HG03469 (cell line): Measurements from ENCODE around the gene PCSK2.

Source experiments
- ATAC-seq: cut with Tn5 transposase; IDR thresholded peaks from one replicate; pipeline ENCODE4 v1.9.1; 2021; ENCODE audit warnings: mild to moderate bottlenecking, moderate library complexity, moderate number of reproducible peaks; ENCODE audit not compliant: unreplicated experiment

PCSK2 gene

GRCh38 chr20:17327185-17328148 is 100.6 kb downstream of the PCSK2 start:
- no peak for ATAC-seq

DNA sequence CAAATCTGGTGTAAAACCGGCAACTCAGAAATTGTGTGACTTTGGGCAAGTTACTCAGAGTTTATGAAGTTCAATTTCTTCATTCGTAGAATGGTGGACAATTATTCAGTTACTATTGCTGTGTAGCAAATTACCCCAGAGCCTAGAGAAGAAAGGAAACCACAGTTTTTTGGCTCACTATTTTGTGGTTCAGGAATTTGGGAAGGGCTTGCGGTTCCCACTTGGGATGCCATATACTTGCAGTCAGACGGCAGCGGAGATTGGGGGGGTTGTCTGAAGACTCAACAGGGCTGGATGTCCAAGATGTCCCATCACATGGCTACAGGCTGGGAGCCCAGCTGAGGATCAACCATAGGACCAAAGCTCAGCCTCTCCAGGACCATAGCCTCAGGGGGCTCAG is 108.1 kb downstream of the PCSK2 start:
- ATAC-seq = no peak

GRCh38 chr20:17339000-17339399 is 112.2 kb downstream of the PCSK2 start:
- no peak for ATAC-seq

DNA sequence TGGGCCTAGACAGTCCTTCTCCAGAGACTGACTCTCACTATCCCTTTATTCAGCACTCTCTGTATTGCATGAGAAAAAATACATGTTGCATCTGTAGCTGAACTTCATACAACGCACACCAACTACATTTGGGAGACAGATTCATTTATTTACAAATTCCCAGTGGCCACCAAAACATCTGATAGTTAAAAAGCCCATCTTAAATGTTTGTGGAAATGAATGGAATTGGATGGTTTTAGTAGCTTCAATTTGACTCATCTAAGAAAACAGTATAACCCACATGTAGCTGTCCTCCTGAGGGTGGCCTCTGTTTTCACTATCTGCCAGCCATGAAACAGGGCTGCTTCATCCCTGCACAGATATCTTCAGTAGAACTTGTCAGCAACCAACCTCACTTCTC is 116.3 kb downstream of the PCSK2 start:
- ATAC-seq = no peak

- no peak for ATAC-seq
Measured at GRCh38 chr20:17343656-17344452, 117.0 kb downstream of the PCSK2 start.

GRCh38 chr20:17344790-17345189 is 118.0 kb downstream of the PCSK2 start:
- ATAC-seq = no peak

DNA sequence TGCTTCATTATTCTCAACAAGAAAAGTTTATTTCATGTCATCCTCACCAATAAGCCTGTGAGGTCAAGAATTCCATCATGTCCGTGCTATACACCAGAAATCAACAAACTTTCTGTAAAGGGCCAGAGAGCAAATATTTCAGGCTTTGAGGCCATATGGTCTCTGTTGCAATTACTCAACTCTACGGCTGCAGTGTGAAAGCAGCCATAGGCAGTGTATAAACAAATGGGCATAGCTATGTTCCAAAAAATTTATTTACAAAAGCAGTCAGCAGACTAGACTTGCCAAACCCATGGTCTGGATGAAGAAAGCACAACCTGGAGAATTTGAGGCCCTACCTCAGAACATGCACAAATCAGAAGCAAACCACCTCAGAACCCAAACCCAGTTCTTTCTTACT is 118.5 kb downstream of the PCSK2 start:
- ATAC-seq = no peak

DNA sequence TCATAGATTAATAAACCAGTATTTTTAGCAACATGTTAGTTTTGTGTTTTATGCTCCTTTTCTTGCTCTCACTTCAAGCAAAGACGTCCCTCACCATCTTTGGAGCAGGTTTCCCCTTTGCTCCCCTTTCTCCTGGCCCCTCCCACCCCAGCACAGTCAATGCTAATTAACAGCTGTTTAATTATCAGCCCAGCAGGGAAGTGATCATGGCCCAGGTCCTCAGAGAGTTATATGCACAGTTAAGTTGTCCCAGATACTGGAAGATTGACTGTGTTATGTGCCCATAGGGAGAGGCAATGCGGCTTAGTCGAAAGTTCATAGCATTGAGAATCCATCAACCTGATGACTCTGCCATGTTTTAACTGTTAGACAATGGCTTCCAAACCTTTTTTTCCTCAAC is 123.5 kb downstream of the PCSK2 start:
- ATAC-seq = no peak

- ATAC-seq = no peak
Measured at GRCh38 chr20:17357238-17357637, 130.4 kb downstream of the PCSK2 start.

DNA sequence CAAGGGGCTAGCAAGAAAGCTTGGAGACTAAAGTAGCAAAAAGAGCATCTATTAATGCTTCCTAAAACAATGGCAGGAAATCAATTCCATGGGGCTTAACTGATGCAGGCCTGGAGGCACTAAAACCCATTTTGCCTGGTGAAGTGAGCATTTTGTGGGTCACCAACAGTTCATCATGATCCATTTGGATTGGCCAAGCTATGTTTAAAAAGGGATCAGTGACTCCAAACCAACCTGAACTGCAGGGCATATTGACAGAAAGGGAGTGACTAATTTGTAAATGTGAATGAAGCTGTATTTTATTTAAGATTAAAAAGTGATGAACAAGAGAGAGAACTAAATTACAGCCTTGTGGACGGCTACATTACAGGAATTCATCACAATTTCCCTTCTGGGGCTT is 132.0 kb downstream of the PCSK2 start:
- ATAC-seq = no peak

GRCh38 chr20:17364681-17365080 is 137.8 kb downstream of the PCSK2 start:
- no peak for ATAC-seq

DNA sequence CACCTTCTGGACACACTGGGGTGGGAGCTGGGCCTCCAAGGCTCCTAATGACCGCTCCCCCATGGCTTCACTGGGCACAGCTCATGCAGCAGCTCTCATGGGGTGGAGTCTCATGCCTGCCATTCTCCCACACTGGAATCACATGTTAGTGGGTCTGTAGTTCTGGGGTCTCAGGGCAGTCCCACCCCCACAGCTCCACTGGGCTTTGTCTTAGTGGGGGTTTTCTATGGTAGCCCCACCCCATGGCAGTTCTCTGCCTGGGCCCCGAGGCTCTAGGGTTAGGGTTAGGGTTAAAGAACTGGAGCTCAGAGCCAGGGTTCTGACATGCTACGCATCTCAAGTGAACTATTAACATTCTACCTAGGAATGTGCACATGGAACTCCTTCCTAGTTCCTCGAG is 139.0 kb downstream of the PCSK2 start:
- ATAC-seq = no peak

DNA sequence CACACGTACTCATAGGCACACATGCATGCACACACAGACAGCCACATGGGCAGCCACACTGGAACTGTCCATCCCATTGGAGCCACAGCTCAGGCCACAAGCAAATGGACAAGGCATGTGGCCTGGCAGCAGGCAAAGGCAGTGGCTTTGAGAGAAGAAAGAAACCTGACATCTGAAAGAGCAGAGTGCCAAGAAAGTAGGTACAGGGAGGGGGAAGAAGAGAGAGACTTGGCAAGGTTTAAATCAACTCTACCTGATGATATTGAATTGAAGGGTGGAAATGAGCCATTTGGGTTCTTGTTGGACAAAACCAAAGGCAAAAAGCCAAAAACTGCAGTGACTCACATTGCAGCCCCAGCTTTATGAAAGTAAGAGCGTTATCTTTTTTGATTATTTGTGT is 142.7 kb downstream of the PCSK2 start:
- no peak for ATAC-seq

- ATAC-seq = no peak
Measured at GRCh38 chr20:17372806-17373440, 146.1 kb downstream of the PCSK2 start.

GRCh38 chr20:17374086-17374485 is 147.2 kb downstream of the PCSK2 start:
- ATAC-seq = no peak

DNA sequence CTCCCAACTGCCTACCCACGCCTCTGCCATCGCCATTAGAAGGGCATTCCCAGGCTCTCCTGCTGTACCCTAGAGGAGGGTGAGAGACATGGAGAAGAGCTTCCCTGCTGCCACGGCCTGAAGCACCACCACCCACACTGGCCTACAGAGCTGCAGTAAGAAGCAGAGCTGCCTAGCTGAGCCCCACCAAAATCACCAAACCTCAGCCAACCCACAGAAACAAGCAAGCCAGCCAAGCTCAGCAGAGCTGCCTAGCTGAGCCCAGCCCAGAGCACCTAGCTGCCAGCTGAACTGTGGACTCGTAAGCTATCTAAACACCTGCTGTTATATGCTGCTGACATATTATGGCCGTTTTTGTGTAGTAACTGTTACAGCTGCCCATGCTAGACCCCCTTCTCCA is 149.2 kb downstream of the PCSK2 start:
- ATAC-seq = no peak

- no peak for ATAC-seq
Measured at GRCh38 chr20:17377231-17377630, 150.4 kb downstream of the PCSK2 start.

DNA sequence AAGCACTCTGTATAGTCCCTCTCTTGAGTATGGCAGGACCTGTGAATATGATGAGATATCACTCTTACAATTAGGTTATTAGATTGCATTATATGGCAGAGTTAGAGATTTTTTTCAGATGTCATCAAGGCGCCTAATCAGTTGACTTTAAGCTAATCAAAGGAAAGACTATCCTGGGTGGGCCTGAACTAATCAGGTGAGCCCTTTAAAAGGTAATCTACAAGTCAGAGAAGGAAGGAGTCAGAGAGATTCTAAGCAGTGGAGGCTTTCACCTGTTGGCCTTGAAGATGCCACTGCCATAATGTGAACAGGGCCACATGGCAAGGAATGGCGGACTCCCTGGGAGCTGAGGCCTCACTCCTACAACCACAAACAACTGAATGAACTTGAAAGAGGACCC is 152.8 kb downstream of the PCSK2 start:
- no peak for ATAC-seq

DNA sequence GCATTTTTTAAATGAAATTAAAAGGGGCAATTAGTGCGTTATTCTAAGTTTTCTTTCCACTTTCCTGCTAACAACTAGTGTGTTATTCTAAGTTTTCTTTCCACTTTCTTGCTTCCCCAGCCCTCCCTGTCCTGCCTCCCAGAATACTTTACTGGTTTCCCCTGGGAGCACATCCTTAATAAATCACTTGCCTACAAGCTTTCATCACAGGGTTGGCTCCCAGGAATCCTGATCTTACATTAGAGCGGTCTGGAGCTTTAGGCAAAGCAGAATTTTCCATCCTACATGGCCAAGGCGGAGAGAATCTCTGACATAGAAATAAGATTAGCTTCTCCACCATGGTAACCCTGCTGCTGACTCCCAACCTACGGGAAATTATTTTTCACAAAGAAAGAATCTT is 154.0 kb downstream of the PCSK2 start:
- no peak for ATAC-seq

- ATAC-seq = no peak
Measured at GRCh38 chr20:17381724-17382123, 154.9 kb downstream of the PCSK2 start.

DNA sequence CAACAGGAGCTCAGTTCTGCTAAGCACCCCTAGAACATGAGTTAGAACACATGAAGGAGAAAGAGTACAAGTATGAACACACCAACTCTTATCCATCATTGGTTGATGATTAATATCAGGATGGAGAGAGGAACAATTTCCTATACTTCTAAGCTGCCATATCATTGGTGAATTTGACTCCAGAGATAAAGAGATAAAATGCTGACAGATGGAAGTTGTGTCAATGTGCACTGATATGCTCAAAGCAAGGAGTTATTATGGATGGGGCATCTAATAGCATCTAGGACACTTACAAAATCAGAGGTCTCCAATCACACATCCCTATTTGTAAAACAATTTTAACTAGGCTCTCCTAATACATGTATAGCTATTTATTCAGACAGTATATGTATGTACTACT is 159.0 kb downstream of the PCSK2 start:
- ATAC-seq = no peak
